ENCODE data around the gene UNC119B. TPM values are rescaled to one million over a fixed set of nuclear protein-coding genes. Genes with fewer than 3 reads are reported as not detected.

UNC119B gene
- total and polyA plus RNA-seq, 5 donors: 7.0 to 17.8 (median 16.2) TPM

DNA sequence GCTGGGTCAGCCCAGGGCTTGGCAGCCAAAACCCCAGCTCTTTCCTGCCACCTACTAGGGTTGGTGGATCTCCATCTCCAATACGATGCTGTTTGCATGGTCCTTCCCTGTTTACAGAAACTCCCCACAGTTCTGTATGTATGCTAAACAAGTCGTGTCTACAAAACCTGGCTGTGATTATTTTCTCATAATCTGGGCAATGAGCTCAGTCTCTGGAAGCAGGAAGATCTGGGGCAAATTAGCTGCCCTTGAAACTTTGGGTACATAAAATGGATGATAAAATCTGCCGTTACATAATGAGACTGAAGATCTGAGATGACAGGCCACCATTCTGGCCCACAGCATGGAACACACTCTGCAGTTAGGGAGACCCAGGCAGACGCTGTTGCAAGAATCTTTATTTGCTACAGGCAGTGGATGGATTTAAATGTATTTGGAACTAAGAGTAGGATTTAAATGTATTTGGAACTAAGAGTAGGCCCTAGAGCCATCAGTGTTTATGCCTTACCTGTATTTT lies 47.0 kb downstream of the UNC119B start:
- H3K4me3 ChIP-seq (ENCODE audit: low read length): no peak overlapping the region
- no peaks in the 10 kb centered on the region for H3K27me3 ChIP-seq (ENCODE audit: control insufficient read depth, insufficient read depth)
- no peaks in the 10 kb centered on the region for H3K9me3 ChIP-seq (ENCODE audit: control insufficient read depth, low read length)
- no peak overlapping the region for H3K27ac ChIP-seq (ENCODE audit: low read length)
- intact Hi-C loops (cut with DNase I): no loop called here
- DNase-seq (no peak), ATAC-seq (no peak)
- WGBS: 83% methylated on average over 4 of the region's 4 CpGs
- peaks cover 4% of the 10 kb centered on the region for H3K4me1 ChIP-seq (ENCODE audit: control insufficient read depth, insufficient read depth, low read length)

DNA sequence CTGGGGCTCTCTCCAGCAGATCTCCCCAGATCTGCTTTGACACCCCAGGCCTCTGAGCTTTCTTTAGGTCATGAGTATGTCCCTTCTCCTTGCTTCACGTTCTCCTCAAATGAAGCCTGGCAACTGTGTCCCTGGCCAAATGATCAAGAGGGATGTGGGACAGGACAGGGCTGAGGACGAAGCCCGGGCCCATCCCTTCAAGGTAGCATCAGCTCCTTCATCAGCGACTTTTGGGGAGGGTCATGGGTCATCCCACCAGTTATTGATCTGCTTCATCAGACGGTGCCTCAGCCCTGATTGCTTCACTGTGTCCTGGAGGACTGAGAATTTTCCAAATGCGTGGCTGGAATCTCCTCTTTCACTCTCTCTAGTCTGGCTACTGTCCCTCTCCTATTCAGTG lies 47.7 kb downstream of the UNC119B start:
- intact Hi-C loops (cut with DNase I): no loop called here
- Histone ChIP-seq H3K27ac (ENCODE audit: low read length) (no peak overlapping the region), H3K4me3 (ENCODE audit: low read length) (no peak overlapping the region), H3K27me3 (ENCODE audit: control insufficient read depth, insufficient read depth) (no peaks in the 10 kb centered on the region), H3K4me1 (ENCODE audit: control insufficient read depth, insufficient read depth, low read length) (peaks cover 4% of the 10 kb centered on the region), H3K9me3 (ENCODE audit: control insufficient read depth, low read length) (no peaks in the 10 kb centered on the region)
- WGBS: 92% methylated on average over 6 of the region's 6 CpGs
- DNase-seq: no peak
- ATAC-seq: no peak

DNA sequence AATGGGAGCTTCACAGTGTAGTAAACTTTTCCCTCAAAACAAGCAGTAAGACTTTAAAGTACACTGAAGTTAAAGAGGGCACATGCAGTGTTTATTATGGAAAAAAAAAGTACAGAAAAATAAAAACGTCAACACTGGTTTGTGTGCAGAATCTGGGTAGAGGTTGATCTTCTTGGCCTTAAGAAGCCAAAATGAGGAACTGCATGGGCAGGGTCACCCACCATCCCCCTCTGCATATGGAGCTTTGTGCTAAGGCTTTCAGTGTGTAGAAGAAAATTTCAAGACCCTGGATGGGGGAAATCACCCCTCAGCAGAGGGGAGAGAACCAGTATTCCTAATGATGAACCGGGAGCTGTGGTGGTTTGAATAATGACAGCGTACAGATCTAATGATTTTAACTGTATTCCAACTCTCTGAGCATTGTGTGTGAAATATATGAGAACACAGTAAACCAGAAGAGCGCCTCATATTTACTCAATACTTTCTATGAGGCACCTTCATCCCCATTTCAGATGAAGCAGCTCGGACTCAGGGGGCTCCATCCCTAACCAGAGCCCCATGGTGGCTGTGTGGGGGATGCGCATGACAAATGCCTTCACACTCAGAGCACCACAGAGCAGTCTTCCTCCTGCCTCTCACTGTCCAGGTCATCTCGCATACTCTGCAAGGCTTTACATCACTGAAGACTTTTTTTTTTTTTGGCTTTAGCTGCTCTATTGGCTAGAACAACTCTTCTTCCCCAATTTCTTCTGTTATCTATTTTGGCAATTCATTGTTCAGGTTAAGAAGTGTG lies 48.7 kb downstream of the UNC119B start:
- ATAC-seq: no peak
- no peaks in the 10 kb centered on the region for H3K27me3 ChIP-seq (ENCODE audit: control insufficient read depth, insufficient read depth)
- intact Hi-C loops (cut with DNase I): no loop called here
- H3K9me3 ChIP-seq (ENCODE audit: control insufficient read depth, low read length): no peaks in the 10 kb centered on the region
- H3K27ac ChIP-seq (ENCODE audit: low read length): no peak overlapping the region
- no peak for DNase-seq
- peaks cover 4% of the 10 kb centered on the region for H3K4me1 ChIP-seq (ENCODE audit: control insufficient read depth, insufficient read depth, low read length)
- H3K4me3 ChIP-seq (ENCODE audit: low read length): no peak overlapping the region
- 93% methylated on average over 7 of the region's 7 CpGs for WGBS

DNA sequence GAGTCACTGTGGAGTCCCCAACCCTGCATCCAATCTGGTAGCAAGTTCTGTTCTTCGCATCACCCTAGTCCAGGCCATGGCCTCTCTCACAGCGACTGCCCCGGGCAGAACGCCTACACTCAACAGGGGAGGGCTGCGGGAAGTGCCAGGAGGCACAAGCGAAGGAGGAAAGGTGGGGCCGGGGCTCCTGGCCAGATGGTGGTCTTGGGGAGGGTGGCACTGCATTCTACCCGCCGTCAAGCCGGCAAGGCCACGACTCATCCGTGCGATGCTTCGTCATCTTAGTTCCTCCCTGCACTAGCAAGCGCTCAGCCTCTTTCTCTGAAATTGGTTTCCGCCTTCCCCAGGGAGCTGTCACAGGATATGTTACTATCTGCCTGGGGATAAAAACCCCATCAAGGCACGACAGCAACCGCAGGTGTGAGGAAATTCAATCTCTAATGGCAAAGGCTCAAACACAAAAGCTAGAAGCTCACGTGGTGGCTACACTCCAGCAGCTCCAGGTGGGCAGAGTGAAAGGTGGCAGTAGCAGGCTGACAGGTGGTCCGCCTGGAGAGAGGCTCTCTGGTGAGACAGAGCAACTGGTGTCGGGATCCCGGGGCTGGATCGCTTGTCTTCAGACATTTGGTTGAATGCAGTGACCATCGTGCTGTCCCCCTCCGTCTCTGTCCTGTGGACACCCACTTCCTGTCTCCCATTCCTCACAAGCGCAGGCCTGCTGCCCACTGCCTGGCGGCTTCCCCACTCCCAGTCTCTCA lies 49.5 kb downstream of the UNC119B start:
- no peak for DNase-seq
- intact Hi-C loops (cut with DNase I): no loop called here

DNA sequence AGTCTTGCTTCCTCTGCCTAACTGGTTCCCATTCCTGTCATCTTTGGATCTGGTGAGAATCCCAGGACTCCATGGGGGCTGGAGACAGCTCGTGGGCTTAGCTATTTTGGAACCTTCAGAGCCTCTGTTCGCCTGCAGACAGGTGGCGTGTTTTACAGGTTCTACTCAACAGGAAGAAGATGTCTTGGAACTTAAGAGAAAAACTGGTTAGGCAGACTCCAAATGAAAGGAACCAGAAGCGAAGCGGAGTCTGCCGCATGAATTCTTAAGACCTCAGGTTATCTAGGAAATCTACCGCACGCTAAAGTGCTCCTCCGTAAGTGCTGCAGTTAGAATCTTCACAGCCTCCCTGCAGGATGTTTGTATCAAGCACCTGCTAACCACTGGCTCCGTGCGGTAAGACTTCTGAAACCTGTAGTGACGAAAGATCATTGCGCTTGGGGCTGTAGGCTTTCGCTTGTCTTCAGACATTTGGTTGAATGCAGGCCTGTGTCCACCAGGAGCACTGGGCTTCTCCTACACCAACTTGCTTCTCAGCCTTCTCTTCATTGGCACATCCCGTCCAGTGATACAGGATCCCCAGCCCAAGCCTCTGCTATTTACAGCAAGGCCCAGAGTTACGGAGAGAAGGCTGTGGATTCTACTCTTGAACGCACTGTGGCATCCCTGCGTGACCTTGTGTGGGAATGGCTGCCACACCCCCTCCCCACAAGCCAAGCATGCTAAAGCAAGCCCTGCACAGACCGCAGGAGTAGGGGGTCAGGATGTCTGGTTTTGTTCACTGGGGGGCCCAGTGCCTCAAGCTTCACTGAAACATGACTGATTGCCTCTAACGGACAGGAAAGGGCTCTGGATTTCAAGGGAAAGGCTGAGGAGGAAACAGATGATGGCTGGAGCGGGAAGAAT lies 50.3 kb downstream of the UNC119B start:
- peaks cover 4% of the 10 kb centered on the region for H3K4me1 ChIP-seq (ENCODE audit: control insufficient read depth, insufficient read depth, low read length)
- no peak for DNase-seq
- no peaks in the 10 kb centered on the region for H3K9me3 ChIP-seq (ENCODE audit: control insufficient read depth, low read length)
- 87% methylated on average over 21 of the region's 21 CpGs for WGBS
- peak in 1 of 2 donors; percentile 22 for ATAC-seq
- H3K4me3 ChIP-seq (ENCODE audit: low read length): no peak overlapping the region
- H3K27me3 ChIP-seq (ENCODE audit: control insufficient read depth, insufficient read depth): no peaks in the 10 kb centered on the region
- H3K27ac ChIP-seq (ENCODE audit: low read length): peak overlapping the region; percentile 76
- intact Hi-C loops (cut with DNase I): no loop called here

More for the DNA sequence above, 49.5 kb downstream of the UNC119B start:
- WGBS: 82% methylated on average over 27 of the region's 27 CpGs
- Histone ChIP-seq H3K9me3 (ENCODE audit: control insufficient read depth, low read length) (no peaks in the 10 kb centered on the region), H3K4me3 (ENCODE audit: low read length) (no peak overlapping the region), H3K4me1 (ENCODE audit: control insufficient read depth, insufficient read depth, low read length) (peaks cover 4% of the 10 kb centered on the region), H3K27ac (ENCODE audit: low read length) (no peak overlapping the region), H3K27me3 (ENCODE audit: control insufficient read depth, insufficient read depth) (no peaks in the 10 kb centered on the region)
- ATAC-seq: no peak

DNA sequence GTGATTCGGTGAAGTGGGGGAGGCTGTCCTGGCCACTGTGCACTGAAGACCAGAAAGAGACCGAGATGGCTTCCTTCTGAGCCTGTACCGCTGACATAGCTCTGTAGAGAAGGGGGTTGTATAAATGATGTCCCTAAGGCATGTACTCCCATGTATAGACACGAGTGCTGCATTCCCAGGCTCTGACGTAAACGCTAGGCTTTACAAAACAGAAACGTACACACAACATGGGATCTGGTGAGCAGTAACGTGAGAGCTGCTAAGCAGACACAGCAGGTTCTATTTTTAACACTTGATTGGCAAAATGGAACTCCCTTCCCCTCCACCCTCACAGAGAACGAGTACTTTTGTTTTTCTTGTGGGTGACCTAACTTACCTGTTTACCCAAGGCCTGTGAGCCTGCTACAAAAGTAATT lies 51.3 kb downstream of the UNC119B start:
- intact Hi-C loops (cut with DNase I): no loop called here
- peaks cover 4% of the 10 kb centered on the region for H3K4me1 ChIP-seq (ENCODE audit: control insufficient read depth, insufficient read depth, low read length)
- no peaks in the 10 kb centered on the region for H3K9me3 ChIP-seq (ENCODE audit: control insufficient read depth, low read length)
- no peaks in the 10 kb centered on the region for H3K27me3 ChIP-seq (ENCODE audit: control insufficient read depth, insufficient read depth)
- WGBS: 36% methylated on average over 9 of the region's 9 CpGs
- DNase-seq (no peak), ATAC-seq (peak; percentile 52 to 66)
- H3K4me3 ChIP-seq (ENCODE audit: low read length): no peak overlapping the region
- H3K27ac ChIP-seq (ENCODE audit: low read length): peak overlapping the region; percentile 86

DNA sequence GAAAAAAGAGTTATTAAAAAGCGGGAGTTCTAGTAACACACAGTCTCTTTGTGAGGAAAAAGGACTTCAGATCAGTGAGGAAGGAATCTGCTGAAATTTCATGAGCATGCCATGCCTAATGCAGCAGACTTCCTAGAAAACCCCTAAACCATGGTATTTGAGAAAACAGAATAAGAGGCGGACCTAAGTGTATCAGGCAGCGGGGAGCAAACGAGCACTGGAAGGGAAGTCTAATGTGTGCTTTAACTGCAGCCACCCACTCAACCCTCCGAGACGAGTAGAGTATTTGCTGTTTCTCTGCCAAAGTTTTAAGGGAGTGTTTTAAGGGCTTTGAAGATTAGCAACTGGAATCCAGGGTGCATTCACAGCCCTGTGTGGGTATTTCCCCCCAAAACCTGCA lies 51.8 kb downstream of the UNC119B start:
- intact Hi-C loops (cut with DNase I): no loop called here
- Histone ChIP-seq H3K27ac (ENCODE audit: low read length) (peak overlapping the region; percentile 7), H3K9me3 (ENCODE audit: control insufficient read depth, low read length) (no peaks in the 10 kb centered on the region), H3K4me3 (ENCODE audit: low read length) (no peak overlapping the region), H3K4me1 (ENCODE audit: control insufficient read depth, insufficient read depth, low read length) (peaks cover 4% of the 10 kb centered on the region), H3K27me3 (ENCODE audit: control insufficient read depth, insufficient read depth) (no peaks in the 10 kb centered on the region)
- no peak for DNase-seq
- WGBS: 39% methylated on average over 6 of the region's 6 CpGs
- peak; percentile 25 to 39 for ATAC-seq

DNA sequence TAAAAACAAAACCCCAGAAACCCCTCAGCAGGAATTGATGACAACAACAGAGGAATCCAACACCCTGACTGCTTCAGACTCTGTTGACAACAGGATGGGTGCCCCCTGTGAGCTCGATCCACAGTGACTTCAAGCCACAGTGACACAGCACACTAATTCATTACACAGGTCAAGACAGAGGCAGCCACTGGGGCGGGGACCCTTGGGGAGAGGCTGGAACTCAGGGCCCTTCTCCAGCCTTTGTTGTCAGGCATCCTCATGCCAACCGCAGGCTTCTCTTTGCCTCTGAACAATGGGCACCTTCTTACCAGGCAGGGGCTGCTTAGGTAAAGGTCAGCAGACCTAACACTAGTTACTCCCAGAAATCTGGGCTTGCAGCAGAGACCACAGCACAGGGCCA lies 53.0 kb downstream of the UNC119B start:
- ATAC-seq: no peak
- Histone ChIP-seq H3K4me1 (ENCODE audit: control insufficient read depth, insufficient read depth, low read length) (peaks cover 4% of the 10 kb centered on the region), H3K9me3 (ENCODE audit: control insufficient read depth, low read length) (no peaks in the 10 kb centered on the region), H3K4me3 (ENCODE audit: low read length) (no peak overlapping the region), H3K27me3 (ENCODE audit: control insufficient read depth, insufficient read depth) (no peaks in the 10 kb centered on the region), H3K27ac (ENCODE audit: low read length) (no peak overlapping the region)
- WGBS: 72% methylated on average over 3 of the region's 3 CpGs
- intact Hi-C loops (cut with DNase I): no loop called here
- no peak for DNase-seq

DNA sequence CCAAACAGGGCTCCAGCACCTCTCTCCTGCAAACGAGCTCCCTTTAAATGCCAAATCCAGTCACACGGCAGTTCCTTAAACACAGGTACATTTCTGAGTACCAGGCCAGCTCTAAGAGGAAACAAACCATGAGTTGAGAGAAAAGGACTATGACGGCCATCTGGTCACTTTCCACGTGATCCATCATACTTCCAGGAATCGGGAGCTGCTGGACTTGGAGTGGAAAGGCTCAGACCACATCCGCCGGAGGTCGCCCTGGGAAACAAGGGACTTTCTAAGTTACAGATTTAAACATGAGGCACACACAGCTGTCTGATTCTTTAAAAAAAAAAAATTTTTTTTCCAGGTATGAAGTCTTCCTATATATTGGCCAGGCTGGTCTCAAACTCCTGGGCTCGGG lies 54.6 kb downstream of the UNC119B start:
- H3K4me3 ChIP-seq (ENCODE audit: low read length): no peak overlapping the region
- no peak for DNase-seq
- no peaks in the 10 kb centered on the region for H3K9me3 ChIP-seq (ENCODE audit: control insufficient read depth, low read length)
- no peak for ATAC-seq
- intact Hi-C loops (cut with DNase I): no loop called here
- 83% methylated on average over 9 of the region's 9 CpGs for WGBS
- no peaks in the 10 kb centered on the region for H3K27me3 ChIP-seq (ENCODE audit: control insufficient read depth, insufficient read depth)
- H3K4me1 ChIP-seq (ENCODE audit: control insufficient read depth, insufficient read depth, low read length): peaks cover 4% of the 10 kb centered on the region
- no peak overlapping the region for H3K27ac ChIP-seq (ENCODE audit: low read length)

DNA sequence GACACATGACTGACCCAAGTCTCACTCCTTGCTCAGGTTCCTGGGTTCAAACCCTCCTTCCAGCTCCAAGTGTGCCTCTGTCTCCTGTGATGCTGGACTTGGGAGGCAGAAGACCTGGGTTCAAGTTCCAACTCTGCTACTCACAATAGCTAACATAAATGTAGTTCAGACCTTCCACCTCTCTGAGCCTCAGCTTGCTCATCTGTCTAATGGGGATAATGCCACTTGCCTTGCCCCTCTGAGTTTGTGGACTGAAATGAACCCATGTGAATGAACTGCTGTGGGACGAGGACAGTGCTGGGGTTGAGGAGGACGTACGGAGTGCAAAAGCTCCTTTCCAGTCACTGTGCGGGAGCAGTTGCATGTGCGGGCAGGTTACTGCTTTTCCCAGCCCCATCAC lies 56.3 kb downstream of the UNC119B start:
- Histone ChIP-seq H3K4me1 (ENCODE audit: control insufficient read depth, insufficient read depth, low read length) (no peaks in the 10 kb centered on the region), H3K27ac (ENCODE audit: low read length) (no peak overlapping the region), H3K27me3 (ENCODE audit: control insufficient read depth, insufficient read depth) (no peaks in the 10 kb centered on the region), H3K9me3 (ENCODE audit: control insufficient read depth, low read length) (no peaks in the 10 kb centered on the region), H3K4me3 (ENCODE audit: low read length) (no peak overlapping the region)
- DNase-seq: no peak
- ATAC-seq: no peak
- intact Hi-C loops (cut with DNase I): no loop called here
- 92% methylated on average over 5 of the region's 5 CpGs for WGBS

Measured in right cardiac atrium (tissue), 5 donors.